GM19099 (cell line): Measurements from ENCODE around the gene USP35.

Source experiments
- POLR2A ChIP-seq: IDR thresholded peaks from 3 replicates; pipeline ENCODE4 v1.6.1; 2011; ENCODE audit warnings: low read depth; ENCODE audit not compliant: insufficient read length; ENCODE audit errors: extremely low read depth

Gene USP35

GRCh38 chr11:78160557-78160956 lies 28.2 kb upstream of the USP35 start:
- no peak for TF ChIP-seq POLR2A

- no peak for TF ChIP-seq POLR2A
These were observed 27.4 kb upstream of the USP35 start for GRCh38 chr11:78161346-78161745.

- no peak for TF ChIP-seq POLR2A
These were observed 26.8 kb upstream of the USP35 start for GRCh38 chr11:78161962-78162371.

GRCh38 chr11:78163828-78164227 lies 24.9 kb upstream of the USP35 start:
- no peak for TF ChIP-seq POLR2A

- TF ChIP-seq POLR2A = no peak
These were observed 24.2 kb upstream of the USP35 start for GRCh38 chr11:78164471-78164870.

GRCh38 chr11:78166855-78167469 lies 21.8 kb upstream of the USP35 start:
- no peak for TF ChIP-seq POLR2A

- no peak for TF ChIP-seq POLR2A
These were observed 19.9 kb upstream of the USP35 start for GRCh38 chr11:78168539-78169477.

GRCh38 chr11:78170413-78170812 lies 18.3 kb upstream of the USP35 start:
- TF ChIP-seq POLR2A = no peak

- TF ChIP-seq POLR2A = no peak
These were observed 17.7 kb upstream of the USP35 start for GRCh38 chr11:78170874-78171549.

- no peak for TF ChIP-seq POLR2A
These were observed 16.8 kb upstream of the USP35 start for GRCh38 chr11:78171951-78172350.

- TF ChIP-seq POLR2A = no peak
These were observed 12.0 kb upstream of the USP35 start for GRCh38 chr11:78176605-78177141.

GRCh38 chr11:78177216-78177615 lies 11.5 kb upstream of the USP35 start:
- no peak for TF ChIP-seq POLR2A

- TF ChIP-seq POLR2A = no peak
These were observed 9.2 kb upstream of the USP35 start for GRCh38 chr11:78179459-78180071.

GRCh38 chr11:78180751-78181150 lies 8.0 kb upstream of the USP35 start:
- TF ChIP-seq POLR2A = no peak

- TF ChIP-seq POLR2A = no peak
These were observed 7.5 kb upstream of the USP35 start for GRCh38 chr11:78181185-78181584.
